ENCODE data around the gene LSM6.

DNA sequence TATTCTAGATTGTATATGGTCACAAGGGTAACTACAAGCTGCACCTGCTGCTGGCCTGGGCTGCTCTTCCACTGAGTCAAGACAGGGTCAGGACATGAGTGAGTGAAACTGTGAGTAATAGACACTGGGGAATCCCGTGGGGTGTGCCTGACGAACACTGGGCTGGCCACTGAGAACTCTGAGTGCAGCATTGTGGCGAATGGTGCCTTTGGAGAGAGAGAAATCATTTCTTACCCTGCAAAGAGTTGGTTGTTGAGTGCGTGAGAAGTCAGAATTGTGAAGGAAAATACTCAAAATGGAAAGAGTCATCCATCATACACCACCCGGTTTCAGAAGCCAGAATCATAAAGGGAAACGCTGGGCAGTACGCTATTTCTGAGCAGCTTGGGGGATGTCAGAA is 43.1 kb upstream of the LSM6 start:
- TF ChIP-seq, protein P1, sequence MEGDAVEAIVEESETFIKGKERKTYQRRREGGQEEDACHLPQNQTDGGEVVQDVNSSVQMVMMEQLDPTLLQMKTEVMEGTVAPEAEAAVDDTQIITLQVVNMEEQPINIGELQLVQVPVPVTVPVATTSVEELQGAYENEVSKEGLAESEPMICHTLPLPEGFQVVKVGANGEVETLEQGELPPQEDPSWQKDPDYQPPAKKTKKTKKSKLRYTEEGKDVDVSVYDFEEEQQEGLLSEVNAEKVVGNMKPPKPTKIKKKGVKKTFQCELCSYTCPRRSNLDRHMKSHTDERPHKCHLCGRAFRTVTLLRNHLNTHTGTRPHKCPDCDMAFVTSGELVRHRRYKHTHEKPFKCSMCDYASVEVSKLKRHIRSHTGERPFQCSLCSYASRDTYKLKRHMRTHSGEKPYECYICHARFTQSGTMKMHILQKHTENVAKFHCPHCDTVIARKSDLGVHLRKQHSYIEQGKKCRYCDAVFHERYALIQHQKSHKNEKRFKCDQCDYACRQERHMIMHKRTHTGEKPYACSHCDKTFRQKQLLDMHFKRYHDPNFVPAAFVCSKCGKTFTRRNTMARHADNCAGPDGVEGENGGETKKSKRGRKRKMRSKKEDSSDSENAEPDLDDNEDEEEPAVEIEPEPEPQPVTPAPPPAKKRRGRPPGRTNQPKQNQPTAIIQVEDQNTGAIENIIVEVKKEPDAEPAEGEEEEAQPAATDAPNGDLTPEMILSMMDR (IDR thresholded peaks at IDR 0.05): no peak
- TF ChIP-seq POLR2A (IDR thresholded peaks at IDR 0.05): no peak
- no peak for TF ChIP-seq EP300 (IDR thresholded peaks at IDR 0.05)
